Kidney epithelial cell (primary cell): Measurements from ENCODE around the gene ALDH7A1. TPM values are rescaled to one million over a fixed set of nuclear protein-coding genes. Genes with fewer than 3 reads are reported as not detected.

Experiments used
- DNase-seq: peaks from one replicate; pipeline ENCODE4 v3.0.0-alpha.2; 2010; ENCODE audit warnings: low read depth
- H3K27me3 ChIP-seq: 2 replicates; pipeline ENCODE4 v1.6.0; 2011; ENCODE audit warnings: low read length; ENCODE audit not compliant: control insufficient read depth, insufficient read depth
- H3K36me3 ChIP-seq: 2 replicates; pipeline ENCODE4 v1.5.1; 2011; ENCODE audit warnings: low read length; ENCODE audit not compliant: control insufficient read depth, insufficient read depth
- H3K4me3 ChIP-seq: 2 replicates; pipeline ENCODE4 v1.5.1; 2011; ENCODE audit warnings: low read depth, mild to moderate bottlenecking, control low read depth, low read length
- total RNA-seq: library from RNA; depleted of rRNA; stranded (reverse); fragments of >200 nt; gene quantifications from 2 replicates; pipeline ENCODE4 v1.2.3, GENCODE V29; 2015
- TF ChIP-seq, protein P1 (sequence below): IDR thresholded peaks from 2 replicates; pipeline ENCODE4 v1.5.1; 2011; ENCODE audit warnings: mild to moderate bottlenecking, moderate library complexity, low read length, control low read depth, inconsistent platforms; ENCODE audit not compliant: insufficient read depth, poor library complexity, severe bottlenecking

ALDH7A1 gene
- total RNA-seq, 1 donor from 2014 or later: 35.2 TPM

DNA sequence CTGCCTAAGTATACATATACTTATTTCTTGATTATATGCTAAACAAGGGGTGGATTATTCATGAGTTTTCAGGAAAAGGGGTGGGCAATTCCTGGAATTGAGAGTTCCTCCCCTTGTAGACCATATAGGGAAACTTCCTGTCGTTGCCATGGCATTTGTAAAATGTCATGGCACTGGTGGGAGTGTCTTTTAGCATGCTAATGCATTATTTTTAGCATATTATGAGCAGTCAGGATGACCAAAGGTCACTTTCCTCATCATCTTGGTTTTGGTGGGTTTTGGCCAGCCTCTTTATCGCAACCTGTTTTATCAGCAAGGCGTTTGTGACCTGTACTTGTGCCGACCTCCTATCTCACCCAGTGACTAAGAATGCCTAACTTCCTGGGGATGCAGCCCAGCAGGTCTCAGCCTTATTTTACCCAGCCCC, 80.9 kb downstream of the ALDH7A1 start:
- Histone ChIP-seq H3K4me3 (no peak overlapping the region), H3K36me3 (no peaks in the 10 kb centered on the region), H3K27me3 (no peaks in the 10 kb centered on the region)
- no peak for DNase-seq
- TF ChIP-seq, protein P1, sequence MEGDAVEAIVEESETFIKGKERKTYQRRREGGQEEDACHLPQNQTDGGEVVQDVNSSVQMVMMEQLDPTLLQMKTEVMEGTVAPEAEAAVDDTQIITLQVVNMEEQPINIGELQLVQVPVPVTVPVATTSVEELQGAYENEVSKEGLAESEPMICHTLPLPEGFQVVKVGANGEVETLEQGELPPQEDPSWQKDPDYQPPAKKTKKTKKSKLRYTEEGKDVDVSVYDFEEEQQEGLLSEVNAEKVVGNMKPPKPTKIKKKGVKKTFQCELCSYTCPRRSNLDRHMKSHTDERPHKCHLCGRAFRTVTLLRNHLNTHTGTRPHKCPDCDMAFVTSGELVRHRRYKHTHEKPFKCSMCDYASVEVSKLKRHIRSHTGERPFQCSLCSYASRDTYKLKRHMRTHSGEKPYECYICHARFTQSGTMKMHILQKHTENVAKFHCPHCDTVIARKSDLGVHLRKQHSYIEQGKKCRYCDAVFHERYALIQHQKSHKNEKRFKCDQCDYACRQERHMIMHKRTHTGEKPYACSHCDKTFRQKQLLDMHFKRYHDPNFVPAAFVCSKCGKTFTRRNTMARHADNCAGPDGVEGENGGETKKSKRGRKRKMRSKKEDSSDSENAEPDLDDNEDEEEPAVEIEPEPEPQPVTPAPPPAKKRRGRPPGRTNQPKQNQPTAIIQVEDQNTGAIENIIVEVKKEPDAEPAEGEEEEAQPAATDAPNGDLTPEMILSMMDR: no peak

DNA sequence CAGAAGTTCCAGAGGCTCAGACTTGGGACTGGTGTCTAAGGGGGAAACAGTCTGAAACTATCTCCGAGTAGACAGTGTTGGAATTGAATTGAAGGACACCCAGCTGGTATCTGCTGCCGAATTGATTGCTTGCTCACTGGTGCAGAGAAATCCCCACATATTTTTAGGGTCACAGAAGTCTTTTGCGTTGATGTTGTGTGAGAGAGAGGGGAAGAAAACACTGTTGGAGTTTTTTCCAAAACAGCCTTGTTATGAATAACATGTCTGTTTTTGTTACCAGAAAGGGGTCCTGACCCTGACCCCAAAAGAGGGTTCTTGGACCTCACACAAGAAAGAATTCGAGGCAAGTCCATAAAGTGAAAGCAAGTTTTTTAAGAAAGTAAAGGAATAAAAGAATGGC, 81.3 kb downstream of the ALDH7A1 start:
- H3K4me3 ChIP-seq: no peak overlapping the region
- TF ChIP-seq, protein P1: no peak
- no peak for DNase-seq
- no peaks in the 10 kb centered on the region for H3K27me3 ChIP-seq
- H3K36me3 ChIP-seq: no peaks in the 10 kb centered on the region

DNA sequence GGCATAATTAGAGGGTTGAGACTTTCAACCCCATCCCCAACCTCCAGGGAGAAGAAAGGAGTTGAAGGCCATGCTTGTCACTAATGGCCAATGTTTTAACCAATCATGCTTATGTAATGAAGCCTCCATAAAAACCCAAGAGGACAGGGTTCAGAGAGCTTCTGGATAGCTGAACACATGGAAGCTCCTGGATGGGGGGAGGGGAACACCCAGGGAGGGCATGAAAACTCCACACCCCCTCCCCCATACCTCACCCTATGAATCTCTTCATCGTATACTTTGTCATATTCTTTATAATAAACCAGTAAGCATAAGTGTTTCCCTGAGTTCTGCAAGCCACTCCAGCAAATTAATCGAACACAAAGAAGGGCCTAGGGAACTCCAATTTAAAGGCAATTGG, 81.7 kb downstream of the ALDH7A1 start:
- Histone ChIP-seq H3K36me3 (no peaks in the 10 kb centered on the region), H3K27me3 (no peaks in the 10 kb centered on the region), H3K4me3 (no peak overlapping the region)
- DNase-seq: no peak
- TF ChIP-seq, protein P1: no peak

DNA sequence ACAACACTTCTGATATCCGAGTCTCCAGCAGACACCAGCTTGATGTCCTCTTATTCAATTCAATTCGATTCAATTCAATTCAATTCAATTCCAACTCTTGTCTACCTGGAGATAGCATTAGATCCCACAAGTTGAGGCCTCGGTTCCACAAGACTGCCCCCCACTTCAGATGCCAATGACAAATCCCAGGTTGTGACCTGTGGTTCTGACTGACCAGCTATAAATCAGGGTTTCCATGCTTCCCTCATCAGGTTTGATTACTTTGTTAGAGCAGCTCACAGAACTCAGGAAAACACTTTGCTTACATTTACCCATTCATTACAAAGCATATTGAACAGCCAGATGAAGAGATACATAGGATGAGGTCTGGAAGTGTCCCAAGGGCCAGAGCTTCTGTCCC, 82.6 kb downstream of the ALDH7A1 start:
- no peak for DNase-seq

DNA sequence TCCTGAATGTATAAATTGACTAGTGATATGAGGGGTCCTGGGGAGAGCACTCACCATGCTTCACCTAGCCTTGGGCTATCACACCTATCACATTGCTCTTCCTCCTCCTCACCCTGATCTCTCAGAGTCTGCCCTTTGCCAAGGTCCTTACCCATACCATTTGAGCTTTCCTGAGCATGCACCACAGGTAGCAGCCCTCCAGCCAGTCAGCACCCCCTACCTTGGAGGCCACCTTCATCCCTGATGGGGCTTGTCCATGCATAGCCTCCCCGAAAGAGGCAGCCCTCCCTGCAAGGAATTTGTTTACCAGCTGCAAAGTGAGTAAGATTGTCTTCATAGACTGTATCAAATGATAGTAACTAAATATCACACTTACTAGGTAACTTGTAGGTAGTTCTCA, 83.1 kb downstream of the ALDH7A1 start:
- Histone ChIP-seq H3K36me3 (no peaks in the 10 kb centered on the region), H3K4me3 (no peak overlapping the region), H3K27me3 (no peaks in the 10 kb centered on the region)
- DNase-seq: no peak
- TF ChIP-seq, protein P1: no peak

More for the DNA sequence above, 82.6 kb downstream of the ALDH7A1 start:
- H3K36me3 ChIP-seq: no peaks in the 10 kb centered on the region
- TF ChIP-seq, protein P1: no peak
- no peak overlapping the region for H3K4me3 ChIP-seq
- H3K27me3 ChIP-seq: no peaks in the 10 kb centered on the region

DNA sequence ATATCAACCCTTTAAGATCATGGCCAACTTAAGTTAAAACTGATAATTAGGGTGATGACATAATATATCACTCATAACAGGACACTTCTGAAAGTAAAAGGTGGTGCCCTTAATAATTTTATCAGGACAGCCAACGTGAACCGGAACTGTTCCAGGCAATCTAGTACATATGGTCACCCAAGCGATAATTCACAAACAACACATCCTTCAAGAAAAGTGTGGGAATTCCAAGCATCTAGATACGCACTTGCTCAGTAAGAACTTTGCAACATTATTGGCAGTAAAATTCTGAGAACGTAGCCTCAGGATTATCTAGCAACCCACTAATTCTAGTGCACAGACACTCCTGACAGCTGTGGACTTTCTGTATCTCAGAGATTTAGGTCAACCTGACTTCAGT, 85.7 kb downstream of the ALDH7A1 start:
- H3K27me3 ChIP-seq: no peaks in the 10 kb centered on the region
- TF ChIP-seq, protein P1: no peak
- no peak for DNase-seq

More for the DNA sequence above, 85.7 kb downstream of the ALDH7A1 start:
- Histone ChIP-seq H3K36me3 (no peaks in the 10 kb centered on the region), H3K4me3 (no peak overlapping the region)
